Aorta (tissue), 5 donors: Measurements from ENCODE around the gene SELENOF. TPM values are rescaled to one million over a fixed set of nuclear protein-coding genes. Genes with fewer than 3 reads are reported as not detected.
A peak's percentile ranks its signal among the peaks of the same experiment; 100 is the strongest.

Experiments used
- ATAC-seq: fragments of 200-7000 bp; cut with Tn5 transposase; one replicate; pipeline ENCODE4 v1.9.1; 2022; ENCODE audit warnings: moderate library complexity; ENCODE audit not compliant: low FRiP score
- DNase-seq, 2 donors: peaks; one replicate each; pipeline ENCODE4 v3.0.0-alpha.2; 2020
- H3K27ac ChIP-seq, 2 donors: one replicate each; pipeline ENCODE4 v1.5.1; 2013; ENCODE audit warnings: low read length in 2 of 2, mild to moderate bottlenecking in 2 of 2, moderate library complexity in 2 of 2, control low read depth in 1 of 2, inconsistent platforms in 1 of 2, low read depth in 1 of 2
- H3K27me3 ChIP-seq, 2 donors: one replicate each; pipeline ENCODE4 v1.6.1; 2013; ENCODE audit warnings: control low read depth in 1 of 2, low read length in 1 of 2, mild to moderate bottlenecking in 1 of 2, moderate library complexity in 1 of 2; ENCODE audit not compliant: insufficient read depth in 2 of 2, control insufficient read depth in 1 of 2
- H3K36me3 ChIP-seq, 2 donors: one replicate each; pipeline ENCODE4 v1.6.1; 2013; ENCODE audit warnings: control low read depth in 1 of 2, low read length in 1 of 2, mild to moderate bottlenecking in 1 of 2; ENCODE audit not compliant: insufficient read depth in 2 of 2, control insufficient read depth in 1 of 2
- H3K4me1 ChIP-seq, 2 donors: one replicate each; pipeline ENCODE4 v1.6.1; 2013; ENCODE audit warnings: low read length in 2 of 2, control low read depth in 1 of 2, mild to moderate bottlenecking in 1 of 2, moderate library complexity in 1 of 2; ENCODE audit not compliant: insufficient read depth in 2 of 2, control insufficient read depth in 1 of 2
- H3K4me3 ChIP-seq, 2 donors: one replicate each; pipeline ENCODE4 v1.5.1; 2013; ENCODE audit warnings: low read length in 2 of 2, control low read depth in 1 of 2, mild to moderate bottlenecking in 1 of 2
- H3K9me3 ChIP-seq: one replicate; pipeline ENCODE4 v1.6.1; 2013; ENCODE audit warnings: mild to moderate bottlenecking, low read length; ENCODE audit not compliant: control insufficient read depth
- WGBS, 2 donors: extraction: QIAGEN DNeasy Blood & Tissue Kit; methylation state at CpG; one replicate each; pipeline ENCODE4 v1.1.7; 2013; 5-methylcytosine and 5-hydroxymethylcytosine counted together
- intact Hi-C, 2 donors: fragments of 100-400 bp; cut with DNase I; formaldehyde crosslinking; loops; one replicate each; pipeline versions ENCODE4 v1.14.2 to v1.15.0; 2022
- polyA plus RNA-seq, 2 donors: library from polyadenylated mRNA; stranded (reverse); fragments of 200-250 nt; gene quantifications; one replicate each; pipeline ENCODE4 v1.2.3, GENCODE V29; 2013
- total RNA-seq, 2 donors: library from RNA; stranded (reverse); fragmentation: NEBNext Ultra II Directional; extraction: Animal tissue kit (Norgen Biotek cat#: 25700); gene quantifications; one replicate each; pipeline ENCODE4 v1.2.1, GENCODE V29; 2021
- donor health status: healthy with polysubstance abuse.
- donor health status: Bipolar disorder and iron deficiency.
- donor health status: DM: no; HTN: no; CAD: no.
- donor health status: DM: no; HTN: no; CAD: no.
- donor health status: DM: yes; HTN: yes; CAD: no.

Gene SELENOF
- total and polyA plus RNA-seq, 4 donors = 133 to 169 (median 149) TPM

- intact Hi-C loops = no loop called here
- no peak for ATAC-seq
- no peak overlapping the region for H3K4me3 ChIP-seq
- peak in 1 of 2 donors; percentile 38 for DNase-seq
- no peaks in the 10 kb centered on the region for H3K27me3 ChIP-seq
- H3K9me3 ChIP-seq = no peaks in the 10 kb centered on the region
- no peak overlapping the region for H3K27ac ChIP-seq
- no peaks in the 10 kb centered on the region for H3K36me3 ChIP-seq
- H3K4me1 ChIP-seq = no peaks in the 10 kb centered on the region
- 40 to 45% methylated on average over 5 of the region's 5 CpGs for WGBS, 2 donors
These were observed 34.3 kb upstream of the SELENOF start for GRCh38 chr1:86948212-86948611.

GRCh38 chr1:86942743-86943142 lies 28.8 kb upstream of the SELENOF start:
- no peaks in the 10 kb centered on the region for H3K9me3 ChIP-seq
- H3K4me3 ChIP-seq = no peak overlapping the region
- H3K27ac ChIP-seq = no peak overlapping the region
- DNase-seq = no peak
- ATAC-seq = no peak
- no peaks in the 10 kb centered on the region for H3K27me3 ChIP-seq
- H3K4me1 ChIP-seq = no peaks in the 10 kb centered on the region
- no peaks in the 10 kb centered on the region for H3K36me3 ChIP-seq
- intact Hi-C loops = no loop called here

GRCh38 chr1:86942042-86942441 lies 28.1 kb upstream of the SELENOF start:
- ATAC-seq = no peak
- 44 to 48% methylated on average over 1 of the region's 1 CpG for WGBS, 2 donors

GRCh38 chr1:86940599-86940998 lies 26.7 kb upstream of the SELENOF start:
- Histone ChIP-seq H3K4me1 (no peaks in the 10 kb centered on the region), H3K4me3 (no peak overlapping the region), H3K27ac (no peak overlapping the region), H3K36me3 (no peaks in the 10 kb centered on the region), H3K27me3 (no peaks in the 10 kb centered on the region), H3K9me3 (no peaks in the 10 kb centered on the region)
- DNase-seq (no peak), ATAC-seq (no peak)
- WGBS, 2 donors = 98 to 99% methylated on average over 2 of the region's 2 CpGs
- intact Hi-C loops = no loop called here

More at GRCh38 chr1:86942042-86942441, 28.1 kb upstream of the SELENOF start:
- Histone ChIP-seq H3K4me3 (no peak overlapping the region), H3K9me3 (no peaks in the 10 kb centered on the region), H3K36me3 (no peaks in the 10 kb centered on the region), H3K27ac (no peak overlapping the region), H3K4me1 (no peaks in the 10 kb centered on the region), H3K27me3 (no peaks in the 10 kb centered on the region)
- intact Hi-C loops = no loop called here
- DNase-seq = no peak

- WGBS, 2 donors = 74 to 80% methylated on average over 3 of the region's 3 CpGs
- no peak overlapping the region for H3K27ac ChIP-seq
- no peaks in the 10 kb centered on the region for H3K4me1 ChIP-seq
- no peaks in the 10 kb centered on the region for H3K9me3 ChIP-seq
- ATAC-seq (no peak), DNase-seq (no peak)
- no peaks in the 10 kb centered on the region for H3K27me3 ChIP-seq
- no peaks in the 10 kb centered on the region for H3K36me3 ChIP-seq
- no peak overlapping the region for H3K4me3 ChIP-seq
- intact Hi-C loops = no loop called here
These were observed 25.5 kb upstream of the SELENOF start for GRCh38 chr1:86939406-86939805.

GRCh38 chr1:86938855-86939254 lies 24.9 kb upstream of the SELENOF start:
- 98 to 99% methylated on average over 2 of the region's 2 CpGs for WGBS, 2 donors
- no peak for DNase-seq
- H3K9me3 ChIP-seq = no peaks in the 10 kb centered on the region
- H3K4me1 ChIP-seq = no peaks in the 10 kb centered on the region
- no peaks in the 10 kb centered on the region for H3K27me3 ChIP-seq
- no peak overlapping the region for H3K4me3 ChIP-seq
- ATAC-seq = no peak
- intact Hi-C loops = no loop called here
- H3K27ac ChIP-seq = no peak overlapping the region
- no peaks in the 10 kb centered on the region for H3K36me3 ChIP-seq

GRCh38 chr1:86938450-86938849 lies 24.5 kb upstream of the SELENOF start:
- Histone ChIP-seq H3K4me3 (no peak overlapping the region), H3K9me3 (no peaks in the 10 kb centered on the region), H3K36me3 (no peaks in the 10 kb centered on the region), H3K27me3 (no peaks in the 10 kb centered on the region), H3K27ac (no peak overlapping the region), H3K4me1 (no peaks in the 10 kb centered on the region)
- WGBS, 2 donors = 61 to 70% methylated on average over 1 of the region's 1 CpG
- DNase-seq (no peak), ATAC-seq (no peak)
- intact Hi-C loops = no loop called here

- no peak overlapping the region for H3K4me3 ChIP-seq
- H3K9me3 ChIP-seq = no peaks in the 10 kb centered on the region
- intact Hi-C loops = no loop called here
- WGBS, 2 donors = 76 to 86% methylated on average over 7 of the region's 7 CpGs
- DNase-seq (no peak), ATAC-seq (no peak)
- H3K27me3 ChIP-seq = no peaks in the 10 kb centered on the region
- H3K27ac ChIP-seq = no peak overlapping the region
- H3K4me1 ChIP-seq = no peaks in the 10 kb centered on the region
- H3K36me3 ChIP-seq = no peaks in the 10 kb centered on the region
These were observed 19.8 kb upstream of the SELENOF start for GRCh38 chr1:86933562-86934377.

- no peak overlapping the region for H3K4me3 ChIP-seq
- H3K9me3 ChIP-seq = no peaks in the 10 kb centered on the region
- no peaks in the 10 kb centered on the region for H3K36me3 ChIP-seq
- H3K27me3 ChIP-seq = no peaks in the 10 kb centered on the region
- DNase-seq (no peak), ATAC-seq (no peak)
- H3K27ac ChIP-seq = no peak overlapping the region
- intact Hi-C loops = no loop called here
- WGBS, 2 donors = 97% methylated on average over 3 of the region's 3 CpGs
- H3K4me1 ChIP-seq = no peaks in the 10 kb centered on the region
These were observed 19.1 kb upstream of the SELENOF start for GRCh38 chr1:86933051-86933450.
